Cardiac fibroblast (primary cell): ENCODE results near the gene FAIM2.

ENCODE experiments used
- DNase-seq, 2 donors: peaks; one replicate each; pipeline versions ENCODE4 v3.0.0 to v3.0.0-alpha.2; 2010; ENCODE audit warnings: low read depth in 2 of 2
- H3K4me3 ChIP-seq, 2 donors: replicated peaks in 1 of 2; 1 replicate in 1 of 2; 2 replicates in 1 of 2; pipeline ENCODE4 v1.5.1; 2011; ENCODE audit warnings: low read depth in 2 of 2, low read length in 2 of 2, mild to moderate bottlenecking in 2 of 2, moderate library complexity in 1 of 2
- TF ChIP-seq, protein P1 (sequence below): IDR thresholded peaks from one replicate; pipeline ENCODE4 v1.5.1; 2011; ENCODE audit warnings: low read depth, mild to moderate bottlenecking, low read length, inconsistent platforms

FAIM2 gene

DNA sequence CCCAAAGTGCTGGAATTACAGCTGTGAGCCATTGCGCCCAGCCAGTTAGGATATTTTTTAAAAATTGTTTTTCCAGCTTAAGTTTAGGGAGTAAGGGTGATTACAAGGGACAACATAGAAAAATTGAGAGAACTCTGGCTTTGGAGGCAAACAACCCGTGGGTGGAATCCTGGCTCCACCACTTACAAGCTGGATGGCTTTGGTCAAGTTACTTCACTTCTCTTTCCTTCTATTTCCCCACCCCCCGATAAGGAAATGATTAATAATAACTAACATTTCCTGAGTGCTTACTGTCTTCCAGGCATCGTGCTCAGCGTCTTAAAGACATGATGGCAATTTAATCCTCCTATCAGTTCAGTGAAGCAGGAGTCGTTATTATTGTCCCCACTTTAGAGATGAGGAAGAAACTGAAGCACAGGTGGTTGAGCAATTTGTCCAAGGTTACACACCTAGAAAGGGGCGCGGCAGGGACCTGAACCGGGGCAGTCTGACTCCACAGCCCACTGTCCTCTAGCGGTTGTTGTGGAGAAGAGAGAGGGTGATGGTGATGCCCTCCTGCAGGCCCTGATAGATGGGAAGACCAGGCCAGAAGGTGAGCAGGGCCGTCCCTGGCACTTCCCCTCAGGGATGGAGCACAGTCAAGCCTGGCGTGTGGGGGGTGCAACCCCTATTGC, 16.7 kb upstream of the FAIM2 start:
- H3K4me3 ChIP-seq: no peak overlapping the region
- peak; percentile 83 to 91 for DNase-seq
- TF ChIP-seq, protein P1, sequence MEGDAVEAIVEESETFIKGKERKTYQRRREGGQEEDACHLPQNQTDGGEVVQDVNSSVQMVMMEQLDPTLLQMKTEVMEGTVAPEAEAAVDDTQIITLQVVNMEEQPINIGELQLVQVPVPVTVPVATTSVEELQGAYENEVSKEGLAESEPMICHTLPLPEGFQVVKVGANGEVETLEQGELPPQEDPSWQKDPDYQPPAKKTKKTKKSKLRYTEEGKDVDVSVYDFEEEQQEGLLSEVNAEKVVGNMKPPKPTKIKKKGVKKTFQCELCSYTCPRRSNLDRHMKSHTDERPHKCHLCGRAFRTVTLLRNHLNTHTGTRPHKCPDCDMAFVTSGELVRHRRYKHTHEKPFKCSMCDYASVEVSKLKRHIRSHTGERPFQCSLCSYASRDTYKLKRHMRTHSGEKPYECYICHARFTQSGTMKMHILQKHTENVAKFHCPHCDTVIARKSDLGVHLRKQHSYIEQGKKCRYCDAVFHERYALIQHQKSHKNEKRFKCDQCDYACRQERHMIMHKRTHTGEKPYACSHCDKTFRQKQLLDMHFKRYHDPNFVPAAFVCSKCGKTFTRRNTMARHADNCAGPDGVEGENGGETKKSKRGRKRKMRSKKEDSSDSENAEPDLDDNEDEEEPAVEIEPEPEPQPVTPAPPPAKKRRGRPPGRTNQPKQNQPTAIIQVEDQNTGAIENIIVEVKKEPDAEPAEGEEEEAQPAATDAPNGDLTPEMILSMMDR: peak; percentile 22

DNA sequence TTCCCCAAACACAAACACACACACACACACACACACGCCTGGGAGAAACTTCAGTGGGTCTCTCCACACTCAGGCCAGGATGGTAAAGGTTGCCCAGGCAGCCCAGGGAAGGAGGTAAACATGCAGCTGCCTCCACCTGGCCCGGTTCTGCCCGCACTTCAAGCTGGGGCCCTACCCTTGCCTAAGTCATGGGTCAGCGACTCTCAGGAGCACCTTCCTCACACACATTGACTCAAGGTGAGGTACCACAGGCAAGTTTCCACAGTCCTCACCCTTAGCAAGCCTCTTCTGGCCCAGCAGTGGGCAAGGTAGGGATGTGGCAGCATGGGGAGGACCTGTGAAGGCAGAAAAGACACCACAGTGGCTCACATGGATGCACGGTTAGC, 14.1 kb upstream of the FAIM2 start:
- TF ChIP-seq, protein P1: no peak
- no peak for DNase-seq

DNA sequence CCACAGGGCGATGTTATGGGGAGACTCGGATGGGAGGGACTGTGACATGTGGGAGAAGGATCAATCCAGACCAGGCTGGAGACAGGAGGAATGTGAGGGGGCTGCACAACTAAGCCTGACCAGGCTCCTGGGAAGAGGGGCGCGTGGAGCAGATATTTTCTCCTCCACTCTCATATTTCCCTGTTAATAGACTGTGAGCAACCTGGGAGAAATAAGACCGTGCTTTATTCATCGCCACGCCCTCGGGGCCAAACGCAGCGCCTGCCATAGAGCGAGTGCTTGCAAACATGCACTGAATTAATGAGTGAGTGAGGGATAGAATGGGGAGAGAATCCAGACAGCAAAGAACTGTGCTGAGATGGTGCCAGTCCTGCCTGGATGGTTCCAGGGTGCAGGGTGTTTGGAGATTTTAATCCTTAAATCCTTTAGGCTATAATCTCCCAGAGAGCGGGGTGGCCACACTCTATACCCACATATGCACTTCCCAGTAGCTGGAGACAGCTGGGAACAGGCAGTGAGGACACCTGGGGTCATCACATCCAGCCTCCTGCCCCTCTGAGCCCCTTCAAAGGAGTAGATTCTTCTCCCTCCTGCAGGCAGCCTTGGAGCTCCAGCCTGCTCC, 13.6 kb upstream of the FAIM2 start:
- TF ChIP-seq, protein P1: no peak
- no peak for DNase-seq
- no peak overlapping the region for H3K4me3 ChIP-seq

More for the DNA sequence above, 14.1 kb upstream of the FAIM2 start:
- H3K4me3 ChIP-seq: no peak overlapping the region

DNA sequence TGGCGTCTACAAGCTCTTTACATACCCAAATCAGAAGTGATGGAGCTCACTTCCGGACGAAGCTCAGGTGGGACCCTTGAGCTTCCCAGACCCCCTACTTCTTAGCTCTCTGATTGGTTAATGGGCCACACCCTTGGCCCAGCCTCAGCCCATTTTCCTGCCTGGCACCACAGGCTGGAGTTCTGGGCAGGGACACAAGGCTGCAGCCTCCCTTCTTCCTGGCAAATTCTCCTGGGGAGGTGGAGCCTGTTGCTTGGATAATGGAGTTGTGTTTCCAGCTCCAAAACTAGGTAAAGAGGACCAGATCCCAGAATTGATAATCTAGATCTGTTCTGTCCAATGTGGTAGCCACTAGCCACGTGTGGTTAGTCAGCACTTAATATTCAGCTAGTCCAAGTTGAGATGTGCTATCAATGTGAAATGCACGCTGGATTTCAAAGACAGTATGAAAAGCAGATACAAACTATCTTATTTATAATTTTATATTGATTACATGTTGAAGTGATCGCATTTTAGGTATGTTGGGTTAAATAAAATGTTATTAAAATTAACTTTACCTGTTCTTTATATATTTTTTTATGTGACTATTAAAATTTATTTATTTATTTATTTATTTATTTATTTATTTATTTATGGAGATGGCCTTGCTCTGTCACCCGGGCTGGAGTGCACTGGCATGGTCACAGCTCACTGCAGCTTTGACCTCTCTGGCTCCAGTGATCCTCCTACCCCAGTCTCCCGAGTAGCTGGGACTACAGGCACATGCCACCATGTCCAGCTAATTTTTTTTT, 12.6 kb upstream of the FAIM2 start:
- no peak overlapping the region for H3K4me3 ChIP-seq
- DNase-seq: no peak
- TF ChIP-seq, protein P1: no peak

DNA sequence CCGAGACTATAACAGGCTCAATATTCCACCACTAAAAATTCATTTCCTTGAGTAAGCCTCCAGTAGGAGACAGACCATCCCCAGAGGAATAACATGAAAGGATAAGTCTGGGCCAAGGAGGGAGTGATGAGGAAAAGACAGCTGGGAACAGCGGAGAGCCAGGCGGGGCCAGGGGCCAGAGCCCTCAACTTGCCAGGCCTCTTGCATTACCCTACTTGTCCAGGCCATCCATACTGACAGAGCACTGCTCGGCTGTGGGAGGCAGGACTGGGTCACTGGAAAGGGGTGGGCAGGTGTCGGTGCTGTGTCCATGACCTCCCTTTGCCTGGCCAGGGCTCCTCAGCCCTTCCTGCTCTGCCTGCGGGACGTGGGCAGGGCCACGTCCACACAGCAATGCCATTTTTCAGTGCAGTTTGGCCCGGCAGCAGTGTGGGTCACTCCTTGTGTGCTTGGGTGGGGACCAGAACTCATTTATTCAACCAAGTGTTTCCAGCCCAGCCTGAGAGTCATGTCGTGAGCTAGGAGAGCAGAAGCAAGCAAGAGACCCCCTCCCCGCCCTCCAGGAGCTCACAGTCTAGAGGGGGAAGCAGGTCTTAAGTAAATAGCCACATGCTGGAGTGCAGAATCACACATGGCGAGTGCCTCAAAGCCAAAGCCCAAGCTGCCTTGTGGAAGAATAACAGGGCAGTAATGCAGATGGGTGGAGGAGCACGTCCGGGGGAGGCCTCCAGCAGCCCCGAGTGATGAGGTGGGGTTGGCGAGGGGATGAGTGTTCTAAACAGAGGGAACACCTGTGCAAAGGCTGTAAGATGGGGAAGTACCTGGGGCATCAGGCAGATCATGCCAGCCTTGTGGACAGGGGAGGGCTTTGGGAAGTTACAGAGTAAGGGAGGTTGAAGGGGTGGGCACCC, 8.9 kb upstream of the FAIM2 start:
- no peak overlapping the region for H3K4me3 ChIP-seq
- TF ChIP-seq, protein P1: no peak
- peak in 1 of 2 donors; percentile 52 for DNase-seq

DNA sequence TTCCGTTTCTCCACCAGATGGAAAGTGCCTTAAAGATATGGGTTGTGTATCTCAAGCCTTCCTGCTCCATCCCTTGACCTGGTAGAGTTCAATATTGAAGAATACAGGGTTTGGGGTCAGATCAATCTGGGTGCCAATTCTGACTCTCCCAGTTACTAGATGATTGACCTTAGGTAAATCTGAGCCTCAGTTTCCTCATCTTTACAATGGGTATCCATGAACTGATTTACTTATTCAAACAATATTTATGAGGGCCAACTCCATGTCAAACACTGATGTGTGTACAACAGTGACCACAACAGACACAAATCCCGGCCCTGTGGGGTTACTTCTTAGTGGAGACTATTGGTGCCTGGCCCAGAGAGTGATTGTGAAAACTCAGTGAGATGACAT, 7.5 kb upstream of the FAIM2 start:
- TF ChIP-seq, protein P1: no peak
- DNase-seq: no peak
- H3K4me3 ChIP-seq: no peak overlapping the region
